IPS DF 19.7 (cell line): Measurements from ENCODE around the gene SIT1.
A peak's percentile ranks its signal among the peaks of the same experiment; 100 is the strongest.
"Not testable (repeated sequence)": the region's sequence is repeated elsewhere in the genome, so short reads cannot be mapped to it uniquely, and the experiment has no call there.

Experiments used
- DNase-seq: peaks from one replicate; pipeline ENCODE4 v3.0.0-alpha.2; 2013; ENCODE audit warnings: low read depth, low spot score

SIT1 gene

DNA sequence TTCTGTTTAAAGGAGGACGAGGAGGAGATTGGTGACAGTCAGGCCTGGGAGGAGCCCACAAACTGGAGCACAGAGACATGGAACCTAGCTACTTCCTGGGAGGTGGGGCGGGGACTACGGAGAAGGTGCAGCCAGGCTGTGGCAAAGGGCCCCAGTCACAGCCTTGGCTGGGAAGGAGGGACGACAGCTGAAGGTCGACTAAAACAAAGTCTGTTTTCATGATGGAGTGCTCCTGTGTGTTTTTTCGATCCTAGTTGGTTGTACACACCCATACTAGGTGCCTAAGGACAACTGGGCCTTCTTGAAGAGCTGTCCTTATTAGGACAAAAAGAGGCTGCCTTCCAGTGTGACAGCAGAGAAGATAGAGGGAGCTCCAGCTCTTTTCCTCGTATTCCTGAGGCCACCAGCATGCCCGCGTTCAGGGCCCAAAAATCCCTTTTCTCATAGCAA is 10.3 kb upstream of the SIT1 start:
- DNase-seq: no peak

DNA sequence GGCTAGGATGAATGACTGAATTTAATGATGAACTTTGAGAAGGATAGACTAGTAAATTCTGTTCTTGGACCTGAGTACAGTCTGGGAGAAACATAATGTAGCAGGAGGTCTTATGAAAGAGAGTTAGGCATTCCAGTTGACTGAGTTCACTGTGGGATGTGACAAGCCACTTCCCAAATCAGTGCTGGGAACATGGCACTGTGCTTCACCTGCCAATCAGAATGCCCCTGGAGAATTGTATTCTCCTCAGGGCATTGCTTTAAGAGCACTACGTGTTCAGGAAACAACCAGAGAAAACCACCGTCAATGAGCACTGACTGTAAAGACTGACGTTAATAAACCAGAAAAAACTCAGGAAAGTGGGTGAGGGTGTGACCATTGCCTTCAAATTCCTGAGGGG is 8.6 kb upstream of the SIT1 start:
- no peak for DNase-seq

DNA sequence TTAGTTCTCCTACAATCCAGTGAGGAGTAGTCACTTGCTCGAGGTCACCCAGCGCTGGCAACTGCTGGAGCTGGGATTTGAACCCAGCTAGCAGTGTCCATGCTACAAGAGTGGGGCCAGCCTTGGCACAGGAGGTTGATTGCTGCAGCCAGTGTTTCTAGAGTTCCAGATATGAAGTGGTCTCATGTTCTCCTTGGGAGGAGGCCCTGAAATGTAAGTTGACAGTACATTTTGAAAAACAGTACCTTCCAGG is 8.2 kb upstream of the SIT1 start:
- no peak for DNase-seq

DNA sequence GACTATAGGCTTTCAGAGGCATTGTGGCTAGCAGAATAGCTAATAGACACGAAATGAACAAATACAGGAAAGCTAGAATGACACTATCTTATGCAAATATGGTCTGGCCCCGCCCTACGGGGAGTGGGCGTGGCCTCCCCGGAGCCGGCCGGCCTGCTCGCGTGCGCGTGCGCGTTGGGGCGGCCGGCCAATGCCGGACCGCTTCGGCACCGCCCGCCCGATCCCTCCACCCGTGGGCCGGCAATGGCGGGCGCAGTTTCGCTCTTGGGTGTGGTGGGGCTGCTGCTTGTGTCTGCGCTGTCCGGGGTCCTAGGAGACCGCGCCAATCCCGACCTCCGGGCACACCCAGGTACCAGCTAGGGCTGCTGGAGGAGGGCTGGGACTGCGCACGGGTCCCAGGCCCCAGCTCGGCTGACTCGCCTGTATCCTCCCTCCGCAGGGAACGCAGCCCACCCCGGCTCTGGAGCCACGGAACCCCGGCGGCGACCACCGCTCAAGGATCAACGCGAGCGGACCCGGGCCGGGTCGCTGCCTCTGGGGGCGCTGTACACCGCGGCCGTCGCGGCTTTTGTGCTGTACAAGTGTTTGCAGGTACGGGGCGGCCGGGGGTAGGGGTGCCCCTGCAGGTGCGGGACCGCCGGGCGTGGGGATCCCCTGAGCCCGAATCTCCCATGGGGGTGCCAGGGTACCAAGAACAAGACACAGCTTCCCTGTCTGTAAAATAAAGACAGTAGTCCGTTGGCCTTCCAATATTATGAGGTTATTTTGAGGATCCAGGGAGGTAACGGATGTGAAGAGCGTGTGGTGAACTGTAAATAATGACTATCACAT is 7.6 kb upstream of the SIT1 start, which contains the start of gene CCDC107:
Gene CCDC107 (plus strand): TSS at position 156 of the 831 bp plus-strand sequence. CDS start 88 bp downstream, at position 244.
- DNase-seq: no peak

DNA sequence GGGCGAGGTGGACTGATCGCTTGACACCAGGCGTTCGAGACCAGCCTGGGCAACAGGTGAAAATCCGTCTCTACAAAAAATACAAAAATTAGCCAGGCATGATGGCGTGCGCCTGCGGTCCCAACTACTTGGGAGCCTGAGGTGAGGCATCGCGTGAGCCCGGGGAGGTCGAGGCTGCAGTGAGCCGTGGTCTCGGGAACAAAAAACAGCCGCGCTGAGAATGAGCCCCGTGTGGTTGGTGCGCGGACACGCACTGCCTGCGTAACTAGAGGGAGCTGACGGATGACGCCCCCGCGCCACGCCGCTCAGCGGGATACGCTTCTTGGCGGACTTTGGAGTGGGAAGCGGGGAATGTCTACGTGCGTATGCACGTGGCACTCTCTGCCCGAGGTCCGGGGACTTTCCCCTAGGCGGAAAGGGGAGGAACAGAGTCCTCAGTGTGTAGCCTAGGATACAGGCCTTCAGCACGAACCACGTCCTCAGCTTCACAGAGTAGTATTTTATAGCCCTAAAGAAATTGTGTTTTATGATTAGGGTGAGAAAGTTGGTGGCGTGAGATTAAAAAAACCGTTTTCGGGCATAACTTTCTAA is 6.9 kb upstream of the SIT1 start, which contains the start of gene RMRP:
Gene RMRP (minus strand): TSS at position 474 of the 591 bp plus-strand sequence.
- peak; percentile 99 for DNase-seq

DNA sequence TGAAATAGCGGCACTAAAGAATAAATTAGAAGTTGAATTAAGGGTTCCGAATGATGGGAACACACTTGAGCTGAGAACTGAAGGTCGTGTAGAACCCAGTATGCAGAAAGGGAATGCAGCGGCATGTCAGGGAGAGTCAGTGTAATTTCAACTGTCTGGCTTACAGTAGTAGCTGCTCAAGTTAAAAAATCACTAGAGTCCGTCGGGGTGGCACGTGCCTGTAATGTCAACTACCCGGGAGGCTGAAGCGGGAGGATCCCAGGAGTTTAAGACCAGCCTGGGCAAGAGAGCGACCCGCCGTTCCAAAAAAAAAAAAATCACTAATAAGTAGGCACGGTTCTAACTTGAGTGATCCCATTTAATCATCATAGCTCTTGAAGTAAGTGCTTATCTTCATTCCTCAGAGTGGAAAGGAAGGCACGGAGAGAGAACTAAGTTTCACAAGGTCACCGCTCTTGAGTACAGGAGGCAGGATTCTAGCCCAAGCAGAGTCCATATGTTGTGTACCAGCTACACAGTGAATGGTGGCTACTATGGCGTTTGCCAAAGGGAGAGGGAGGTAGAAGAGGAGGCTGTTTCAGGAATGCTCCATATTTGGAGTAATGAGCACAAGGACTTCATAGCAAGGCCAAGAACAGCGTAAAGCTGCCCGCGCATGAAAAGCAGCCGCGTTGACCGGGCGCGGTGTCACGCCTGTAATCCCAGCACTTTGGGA is 6.3 kb upstream of the SIT1 start:
- no peak for DNase-seq

DNA sequence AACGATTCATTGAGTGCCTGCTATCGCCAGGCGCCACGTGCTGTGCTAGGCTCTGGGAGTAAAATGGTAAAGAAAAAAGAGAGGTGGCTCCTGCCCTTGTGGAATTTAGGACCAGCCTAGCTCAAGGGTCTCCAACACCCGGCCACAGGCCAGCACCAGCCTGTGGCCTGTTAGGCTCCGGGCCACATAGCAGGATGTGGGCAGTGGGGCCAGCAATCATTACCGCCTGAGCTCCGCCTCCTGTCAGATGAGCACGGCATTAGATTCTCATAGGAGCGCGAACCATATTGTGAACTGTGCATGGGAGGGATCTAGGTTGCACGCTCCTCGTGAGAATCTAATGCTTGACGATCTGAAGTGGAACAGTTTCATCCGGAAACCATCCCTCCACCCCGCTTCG is 5.6 kb upstream of the SIT1 start:
- DNase-seq: no peak

DNA sequence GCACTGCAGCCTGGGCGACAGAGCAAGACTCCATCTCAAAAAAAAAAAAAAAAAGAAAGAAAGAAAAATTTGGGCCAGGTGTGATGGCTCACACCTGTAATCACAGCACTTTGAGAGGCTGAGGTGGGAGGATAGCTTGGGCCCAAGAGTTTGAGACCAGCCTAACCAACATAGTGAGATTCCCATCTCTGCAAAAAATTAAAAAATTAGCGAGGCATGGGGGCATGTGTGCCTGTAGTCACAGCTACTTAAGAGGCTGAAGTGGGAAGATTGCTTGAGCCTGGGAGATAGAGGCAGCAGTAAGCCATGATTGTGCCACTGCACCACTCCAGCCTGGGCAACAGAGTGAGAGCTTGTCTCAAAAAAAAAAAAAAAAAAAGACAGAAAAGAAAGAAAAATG is 2.9 kb upstream of the SIT1 start:
- no peak for DNase-seq

DNA sequence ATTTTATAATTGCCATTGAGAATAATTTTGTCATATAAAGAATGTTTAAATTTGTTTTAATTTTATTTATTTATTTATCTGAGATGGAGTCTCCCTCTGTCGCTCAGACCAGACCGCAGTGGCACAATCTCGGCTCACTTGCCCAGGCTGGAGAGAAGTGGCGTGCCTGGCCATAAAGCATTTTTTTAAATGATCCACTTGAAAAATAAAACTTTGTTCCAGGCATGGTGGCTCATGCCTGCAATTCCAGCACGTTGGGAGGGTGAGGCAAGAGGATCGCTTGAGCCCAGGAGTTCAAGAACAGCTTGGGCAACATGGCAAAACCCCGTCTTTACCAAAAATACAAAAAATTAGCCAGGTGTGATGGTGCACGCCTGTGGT is 2.1 kb upstream of the SIT1 start:
- no peak for DNase-seq

DNA sequence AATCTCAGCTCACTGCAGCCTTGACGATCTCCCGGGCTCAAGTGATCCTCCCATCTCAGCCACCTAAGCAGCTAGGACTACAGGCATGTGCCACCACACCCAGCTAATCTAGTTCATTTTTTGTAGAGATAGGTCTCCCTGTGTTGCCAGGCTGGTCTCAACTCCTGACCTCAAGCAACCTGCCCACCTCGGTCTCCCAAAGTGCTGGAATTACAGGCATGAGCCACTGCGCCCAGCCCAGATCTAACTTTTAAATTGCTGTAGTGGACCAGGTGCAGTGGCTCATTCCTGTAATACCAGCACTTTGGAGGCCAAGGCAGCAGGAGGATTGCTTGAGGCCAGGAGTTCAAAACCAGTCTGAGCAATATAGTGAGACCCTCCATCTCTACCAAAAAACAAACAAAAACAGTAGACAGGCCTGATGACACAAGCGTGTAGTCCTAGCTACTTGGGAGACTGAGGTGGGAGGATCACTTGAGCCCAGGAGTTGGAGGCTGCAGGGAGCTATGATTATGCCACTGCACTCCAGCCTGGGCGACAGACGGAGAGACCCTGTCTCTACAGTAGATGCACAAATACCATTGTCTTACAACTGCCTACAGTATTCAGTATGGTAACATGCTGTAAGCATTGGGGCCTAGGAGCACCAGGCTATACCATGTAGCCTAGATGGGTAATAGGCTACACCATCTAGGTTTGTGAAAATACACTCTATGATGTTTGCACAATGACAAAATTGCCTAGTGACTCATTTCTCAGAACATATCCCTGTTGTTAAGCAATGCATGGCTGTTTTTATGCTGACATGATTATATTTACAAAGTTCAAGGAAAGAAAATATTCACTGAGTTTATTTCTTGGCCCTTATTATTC is 1.5 kb upstream of the SIT1 start:
- no peak for DNase-seq

DNA sequence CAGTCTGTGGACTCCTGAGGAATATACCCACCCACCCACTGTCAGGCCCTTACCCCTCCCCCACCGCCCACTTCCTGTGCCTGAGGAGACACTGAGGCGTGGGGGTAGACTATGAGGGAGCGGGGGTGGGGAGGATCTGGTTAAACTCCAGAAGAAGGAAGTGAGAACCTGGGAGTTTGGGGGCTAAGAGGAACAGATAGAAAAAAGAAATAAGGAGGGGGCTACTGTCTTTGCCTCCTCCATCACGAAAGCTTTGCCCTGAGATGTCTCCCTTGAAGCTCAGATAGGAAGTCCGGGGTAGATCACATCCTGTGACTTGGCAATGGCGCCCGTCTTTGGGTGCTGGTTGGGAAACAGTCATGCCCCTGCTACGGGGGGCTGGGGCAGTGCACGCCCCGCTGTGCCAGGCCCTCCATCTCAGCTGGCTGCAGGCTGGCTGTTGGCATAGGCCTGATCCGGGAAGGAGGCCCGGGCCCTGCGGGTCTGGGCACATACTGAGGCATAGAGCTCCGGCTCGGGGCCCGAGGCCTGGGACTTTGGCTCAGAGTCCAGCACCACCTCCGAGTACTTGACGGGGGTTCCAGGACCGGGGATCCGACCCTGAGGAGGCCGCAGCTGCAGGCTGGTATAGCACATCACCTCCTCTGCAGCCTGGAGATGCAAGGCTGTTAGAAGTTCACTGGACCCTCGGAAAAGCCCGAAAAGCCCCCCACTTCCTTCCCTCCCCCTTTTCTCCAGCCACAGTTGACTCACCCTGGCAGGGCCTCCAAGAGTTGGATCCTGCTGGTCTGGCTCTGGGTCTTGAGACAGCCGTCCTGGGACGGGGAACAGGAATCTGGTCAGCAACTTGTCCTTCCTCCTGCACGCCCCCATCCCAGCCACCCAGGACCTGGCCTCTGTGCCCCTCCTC is 1.0 kb downstream of the SIT1 start:
- no peak for DNase-seq

DNA sequence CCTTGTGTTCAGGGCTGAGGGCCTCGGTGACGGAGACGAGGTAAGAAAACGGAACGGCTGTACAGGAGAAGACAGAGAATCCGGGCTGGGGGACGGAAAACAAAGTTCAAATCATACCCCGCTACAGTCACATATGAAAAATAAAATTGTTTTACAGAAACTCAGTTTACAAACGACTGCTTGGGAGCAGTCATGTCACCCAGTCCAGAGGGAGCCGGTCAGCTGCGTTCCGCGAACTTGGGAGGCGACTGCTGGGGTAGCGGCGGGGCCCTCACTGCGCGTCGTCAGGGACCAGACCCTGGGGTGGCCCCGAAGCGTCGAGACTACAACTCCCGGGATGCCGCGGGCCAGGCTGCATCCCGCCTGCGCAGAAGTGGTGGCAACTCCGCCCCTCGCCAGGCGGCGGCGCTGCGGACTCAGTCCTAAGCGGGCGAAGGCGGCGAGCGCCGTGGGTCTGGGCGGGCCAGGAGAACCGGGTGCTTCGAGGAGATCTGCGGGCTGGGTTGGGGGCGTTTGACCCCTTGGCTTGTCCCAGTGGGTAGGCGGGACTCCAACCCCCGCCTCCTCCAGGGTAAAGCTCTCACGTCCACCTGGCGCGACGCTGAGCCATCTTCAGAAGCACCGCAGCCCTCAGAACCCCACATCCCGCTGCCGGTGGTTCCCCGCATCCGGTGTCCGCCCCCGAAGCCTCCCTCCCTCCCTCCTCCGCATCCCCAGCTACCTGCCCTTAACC is 4.0 kb downstream of the SIT1 start:
- no peak for DNase-seq

DNA sequence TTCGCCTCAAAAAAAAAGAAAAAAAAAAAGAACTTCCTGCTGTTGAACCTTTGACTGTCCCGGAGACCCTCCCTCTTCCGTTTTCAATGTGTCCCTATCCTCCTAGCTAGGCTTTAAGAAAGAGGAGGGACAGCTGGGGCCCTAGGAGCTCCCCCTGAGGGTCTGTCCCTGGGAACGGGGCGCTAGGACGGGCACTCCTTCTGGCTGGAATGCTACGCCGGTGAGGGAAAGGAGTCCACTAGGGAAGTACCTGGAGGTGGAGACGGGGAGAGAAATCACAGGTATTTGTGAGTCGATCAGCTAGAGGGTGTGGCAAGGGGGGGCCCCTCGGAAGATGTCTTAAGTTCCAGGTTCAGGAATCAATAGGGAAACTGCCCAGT is 4.6 kb downstream of the SIT1 start:
- no peak for DNase-seq

DNA sequence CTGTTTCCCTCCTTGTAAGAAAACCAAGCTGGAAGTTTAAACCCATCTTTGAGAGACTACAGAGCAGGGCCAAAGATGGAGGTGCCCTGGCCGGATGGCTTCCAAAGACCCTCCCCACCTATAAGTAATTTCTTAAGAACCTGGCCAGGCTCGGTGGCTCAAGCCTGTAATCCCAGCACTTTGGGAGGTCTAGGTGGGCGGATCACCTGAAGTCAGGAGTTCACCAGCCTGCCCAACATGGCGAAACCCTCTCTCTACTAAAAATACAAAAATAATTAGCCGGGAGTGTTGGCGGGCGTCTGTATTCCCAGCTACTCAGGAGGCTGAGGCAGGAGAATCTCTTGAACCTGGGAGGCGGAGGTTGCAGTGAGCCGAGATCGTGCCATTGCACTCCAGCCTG is 5.0 kb downstream of the SIT1 start:
- not testable (repeated sequence) for DNase-seq

DNA sequence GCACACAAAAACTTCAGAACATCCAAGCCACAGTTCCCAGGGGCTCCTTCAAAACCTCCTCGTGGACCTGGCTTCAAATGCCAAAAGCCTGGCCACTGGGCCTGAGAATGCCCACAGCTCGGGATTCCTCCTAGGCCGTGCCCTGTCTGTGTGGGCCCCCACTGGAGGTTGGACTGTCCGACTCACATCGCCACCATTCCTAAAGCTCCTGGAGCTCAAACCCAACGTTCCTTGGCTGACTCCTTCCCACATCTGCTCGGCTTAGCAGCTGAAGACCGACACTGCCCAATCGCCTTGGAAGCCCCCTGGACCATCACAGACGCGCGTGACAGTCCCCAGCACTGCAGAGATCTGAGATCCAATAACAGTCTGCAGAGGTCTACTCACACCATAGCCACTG is 7.7 kb downstream of the SIT1 start:
- DNase-seq: no peak

DNA sequence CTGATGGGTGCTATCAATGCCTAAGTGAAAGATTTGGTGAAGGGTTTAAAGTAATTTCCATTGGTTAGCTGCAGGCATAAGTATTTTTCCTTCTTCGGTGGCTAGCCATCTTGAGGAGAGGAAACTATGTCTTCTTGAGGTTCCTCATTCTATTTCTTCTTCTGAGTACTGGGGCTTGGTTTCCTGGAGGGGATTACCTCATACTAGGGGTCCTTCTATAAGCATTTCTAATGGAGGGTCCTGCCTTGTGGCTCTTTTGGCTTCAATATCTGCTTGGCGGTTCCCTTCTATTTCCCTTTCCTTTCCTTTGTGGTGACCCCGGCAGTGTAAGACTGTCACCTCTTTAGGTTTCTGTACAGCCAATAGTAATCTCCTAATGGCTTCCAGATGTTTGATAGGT is 9.3 kb downstream of the SIT1 start:
- DNase-seq: not testable (repeated sequence)

DNA sequence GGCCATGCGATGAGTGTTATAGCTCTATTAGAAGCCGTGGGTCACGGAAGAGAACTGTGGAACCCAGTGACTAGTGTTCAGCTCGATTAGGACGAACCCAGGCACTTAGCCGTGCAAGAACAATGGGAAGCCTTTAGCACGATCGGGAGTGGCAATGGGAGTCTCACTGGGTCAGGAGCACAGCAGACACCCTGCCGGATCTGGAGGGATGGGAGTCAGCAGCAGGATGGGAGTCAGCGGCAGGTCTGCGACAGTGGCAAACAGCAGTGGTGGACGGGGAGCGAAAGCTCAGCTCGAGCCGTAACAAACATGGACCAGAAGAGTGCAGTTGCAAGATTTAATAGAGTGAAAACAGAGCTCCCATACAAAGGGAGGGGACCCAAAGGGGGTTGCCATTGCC is 10.3 kb downstream of the SIT1 start:
- DNase-seq: not testable (repeated sequence)

DNA sequence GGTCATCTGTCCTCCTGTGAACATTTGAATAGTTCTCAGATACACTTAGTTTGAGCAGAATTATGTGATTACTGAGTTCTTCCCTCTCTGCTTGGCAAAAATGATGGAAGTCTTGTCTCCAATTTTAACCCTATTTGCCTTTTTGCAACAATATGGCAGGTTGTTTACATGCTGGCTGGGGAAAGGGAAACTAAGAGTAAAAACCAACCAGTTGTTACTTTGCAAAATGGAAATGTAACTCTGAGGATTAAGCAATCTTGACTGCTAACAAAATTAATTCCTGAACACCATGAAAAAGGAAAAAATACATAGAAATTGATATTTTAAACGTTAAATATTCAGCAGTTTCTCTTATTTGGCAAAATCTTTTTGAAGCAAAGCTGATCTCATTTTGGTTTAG is 11.1 kb downstream of the SIT1 start:
- no peak for DNase-seq

DNA sequence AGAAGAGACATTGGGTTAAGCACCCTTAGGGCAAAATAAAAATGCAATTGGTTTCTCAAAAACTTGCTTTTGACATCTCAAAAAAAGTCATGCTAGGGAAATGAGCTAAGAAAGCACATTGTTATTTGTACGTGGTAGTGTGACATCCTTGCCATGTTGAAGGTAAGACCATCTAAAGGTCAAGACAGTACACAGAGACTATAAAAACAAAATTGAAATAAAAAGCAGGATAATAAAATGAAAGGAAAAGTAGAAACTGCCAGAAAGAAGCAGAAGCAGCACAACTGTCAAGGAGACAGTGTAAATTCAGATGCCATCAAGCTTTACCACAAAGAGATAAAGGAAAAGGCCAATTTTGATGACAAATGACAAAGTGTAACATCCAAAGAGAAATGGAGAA is 11.5 kb downstream of the SIT1 start:
- not testable (repeated sequence) for DNase-seq

DNA sequence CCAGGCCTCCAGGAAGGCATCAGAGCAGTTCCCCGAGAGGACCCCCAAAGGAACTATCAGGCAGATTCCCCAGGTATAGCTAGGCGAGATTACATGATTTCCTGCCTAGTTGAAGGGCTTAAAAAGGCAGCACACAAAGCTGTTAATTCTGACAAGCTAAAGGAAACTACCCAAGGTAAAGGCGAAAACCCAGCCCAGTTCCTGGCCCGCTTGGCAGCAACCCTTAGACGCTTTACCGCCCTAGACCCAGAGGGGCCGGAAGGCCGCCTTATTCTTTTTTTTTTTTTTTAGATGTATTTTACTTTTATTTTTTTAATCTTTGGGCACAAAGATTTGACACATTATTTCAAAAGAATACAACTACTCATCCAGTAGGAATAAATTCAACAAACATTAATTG is 12.0 kb downstream of the SIT1 start:
- not testable (repeated sequence) for DNase-seq
